ENCODE measurements around the gene INSYN2B.

INSYN2B gene
- long read RNA-seq: 0 reads

DNA sequence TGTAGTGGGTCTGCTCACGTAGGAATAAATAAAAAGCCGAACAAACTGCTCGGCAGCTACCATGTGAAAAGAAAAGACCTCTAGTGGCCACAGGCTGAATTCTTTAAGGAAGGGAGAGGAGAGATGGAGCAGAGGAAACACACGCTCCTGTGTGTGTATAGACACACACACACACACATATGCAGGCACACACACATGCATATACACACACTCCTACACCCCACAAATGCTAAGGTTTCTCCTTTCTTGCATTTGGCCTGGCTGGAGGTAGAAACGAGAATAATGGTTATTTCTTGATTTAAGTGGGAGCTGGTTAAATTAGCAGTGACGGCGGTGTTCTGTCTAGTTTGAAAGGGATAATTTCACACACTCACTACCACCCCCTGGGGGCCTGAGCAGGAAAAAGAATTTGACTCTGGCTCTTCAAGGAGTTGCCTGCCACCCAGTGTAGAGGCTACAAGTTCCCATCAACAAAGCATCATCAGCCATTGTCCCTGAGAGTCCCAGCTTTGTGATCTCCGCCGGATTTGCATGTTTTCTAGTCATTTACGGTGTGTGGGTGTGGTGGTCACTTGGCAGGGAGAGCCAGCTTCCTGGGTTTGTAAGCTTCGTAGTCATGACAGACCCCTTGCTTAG lies at the start of gene INSYN2B:
Gene INSYN2B, minus strand, starts transcription at position 78 of the 636 bp plus-strand sequence. CDS start 96,597 bp downstream, outside the sequence.
- no peak for TF ChIP-seq GABPA (IDR thresholded peaks at IDR 0.05; ENCODE audit: low read depth)
- TF ChIP-seq, protein P1, sequence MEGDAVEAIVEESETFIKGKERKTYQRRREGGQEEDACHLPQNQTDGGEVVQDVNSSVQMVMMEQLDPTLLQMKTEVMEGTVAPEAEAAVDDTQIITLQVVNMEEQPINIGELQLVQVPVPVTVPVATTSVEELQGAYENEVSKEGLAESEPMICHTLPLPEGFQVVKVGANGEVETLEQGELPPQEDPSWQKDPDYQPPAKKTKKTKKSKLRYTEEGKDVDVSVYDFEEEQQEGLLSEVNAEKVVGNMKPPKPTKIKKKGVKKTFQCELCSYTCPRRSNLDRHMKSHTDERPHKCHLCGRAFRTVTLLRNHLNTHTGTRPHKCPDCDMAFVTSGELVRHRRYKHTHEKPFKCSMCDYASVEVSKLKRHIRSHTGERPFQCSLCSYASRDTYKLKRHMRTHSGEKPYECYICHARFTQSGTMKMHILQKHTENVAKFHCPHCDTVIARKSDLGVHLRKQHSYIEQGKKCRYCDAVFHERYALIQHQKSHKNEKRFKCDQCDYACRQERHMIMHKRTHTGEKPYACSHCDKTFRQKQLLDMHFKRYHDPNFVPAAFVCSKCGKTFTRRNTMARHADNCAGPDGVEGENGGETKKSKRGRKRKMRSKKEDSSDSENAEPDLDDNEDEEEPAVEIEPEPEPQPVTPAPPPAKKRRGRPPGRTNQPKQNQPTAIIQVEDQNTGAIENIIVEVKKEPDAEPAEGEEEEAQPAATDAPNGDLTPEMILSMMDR (IDR thresholded peaks at IDR 0.05; ENCODE audit: insufficient read depth, low read length): no peak
- TF ChIP-seq, protein P2, sequence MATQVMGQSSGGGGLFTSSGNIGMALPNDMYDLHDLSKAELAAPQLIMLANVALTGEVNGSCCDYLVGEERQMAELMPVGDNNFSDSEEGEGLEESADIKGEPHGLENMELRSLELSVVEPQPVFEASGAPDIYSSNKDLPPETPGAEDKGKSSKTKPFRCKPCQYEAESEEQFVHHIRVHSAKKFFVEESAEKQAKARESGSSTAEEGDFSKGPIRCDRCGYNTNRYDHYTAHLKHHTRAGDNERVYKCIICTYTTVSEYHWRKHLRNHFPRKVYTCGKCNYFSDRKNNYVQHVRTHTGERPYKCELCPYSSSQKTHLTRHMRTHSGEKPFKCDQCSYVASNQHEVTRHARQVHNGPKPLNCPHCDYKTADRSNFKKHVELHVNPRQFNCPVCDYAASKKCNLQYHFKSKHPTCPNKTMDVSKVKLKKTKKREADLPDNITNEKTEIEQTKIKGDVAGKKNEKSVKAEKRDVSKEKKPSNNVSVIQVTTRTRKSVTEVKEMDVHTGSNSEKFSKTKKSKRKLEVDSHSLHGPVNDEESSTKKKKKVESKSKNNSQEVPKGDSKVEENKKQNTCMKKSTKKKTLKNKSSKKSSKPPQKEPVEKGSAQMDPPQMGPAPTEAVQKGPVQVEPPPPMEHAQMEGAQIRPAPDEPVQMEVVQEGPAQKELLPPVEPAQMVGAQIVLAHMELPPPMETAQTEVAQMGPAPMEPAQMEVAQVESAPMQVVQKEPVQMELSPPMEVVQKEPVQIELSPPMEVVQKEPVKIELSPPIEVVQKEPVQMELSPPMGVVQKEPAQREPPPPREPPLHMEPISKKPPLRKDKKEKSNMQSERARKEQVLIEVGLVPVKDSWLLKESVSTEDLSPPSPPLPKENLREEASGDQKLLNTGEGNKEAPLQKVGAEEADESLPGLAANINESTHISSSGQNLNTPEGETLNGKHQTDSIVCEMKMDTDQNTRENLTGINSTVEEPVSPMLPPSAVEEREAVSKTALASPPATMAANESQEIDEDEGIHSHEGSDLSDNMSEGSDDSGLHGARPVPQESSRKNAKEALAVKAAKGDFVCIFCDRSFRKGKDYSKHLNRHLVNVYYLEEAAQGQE (IDR thresholded peaks at IDR 0.05; ENCODE audit: insufficient replicate concordance, low read depth): no peak
- TF ChIP-seq SPI1 (IDR thresholded peaks at IDR 0.05; ENCODE audit: borderline replicate concordance, low read depth): no peak
- no peak for TF ChIP-seq POLR2AphosphoS5 (IDR thresholded peaks at IDR 0.05; ENCODE audit: low read depth)
- Histone ChIP-seq H3K27ac (replicated peaks) (no peak within 1 kb of the TSS), H3K4me3 (replicated peaks; ENCODE audit: insufficient read depth, low read length) (no peak within 1 kb of the TSS), H3K27me3 (ENCODE audit: insufficient read depth, poor library complexity, severe bottlenecking) (no peaks in the 10 kb centered on the region)
- peak in 1 of 2 experiments; percentile 40 for DNase-seq (ENCODE audit: low read depth in 1 of 2, low spot score in 1 of 2)

DNA sequence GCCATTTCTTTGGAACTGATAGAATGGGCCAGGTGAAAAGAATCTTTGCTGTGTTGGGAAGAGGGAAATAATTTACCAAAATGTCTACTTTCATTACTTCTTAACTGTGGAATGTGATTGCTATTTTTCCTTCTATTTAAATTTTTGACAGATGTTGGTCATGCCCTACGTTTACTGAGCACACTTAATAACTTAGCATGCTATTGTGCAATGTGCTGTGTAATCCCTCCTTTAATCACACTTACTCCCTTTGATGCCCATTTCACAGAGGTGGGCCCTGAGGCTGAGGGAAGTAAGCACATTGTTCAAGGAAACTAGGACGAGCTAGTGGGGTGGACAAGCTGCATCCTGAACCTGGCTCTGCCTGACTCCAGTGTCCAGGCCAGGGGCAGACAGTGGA lies 47.8 kb upstream of the INSYN2B start:
- no peak overlapping the region for H3K27ac ChIP-seq (replicated peaks)
- TF ChIP-seq, protein P1 (IDR thresholded peaks at IDR 0.05; ENCODE audit: insufficient read depth, low read length): no peak
- no peak for TF ChIP-seq POLR2AphosphoS5 (IDR thresholded peaks at IDR 0.05; ENCODE audit: low read depth)
- no peak for TF ChIP-seq GABPA (IDR thresholded peaks at IDR 0.05; ENCODE audit: low read depth)
- TF ChIP-seq, protein P2 (IDR thresholded peaks at IDR 0.05; ENCODE audit: insufficient replicate concordance, low read depth): no peak
- TF ChIP-seq SPI1 (IDR thresholded peaks at IDR 0.05; ENCODE audit: borderline replicate concordance, low read depth): no peak
- no peak overlapping the region for H3K4me3 ChIP-seq (replicated peaks; ENCODE audit: insufficient read depth, low read length)
- no peaks in the 10 kb centered on the region for H3K27me3 ChIP-seq (ENCODE audit: insufficient read depth, poor library complexity, severe bottlenecking)
- no peak for DNase-seq (ENCODE audit: low read depth in 1 of 2, low spot score in 1 of 2)

DNA sequence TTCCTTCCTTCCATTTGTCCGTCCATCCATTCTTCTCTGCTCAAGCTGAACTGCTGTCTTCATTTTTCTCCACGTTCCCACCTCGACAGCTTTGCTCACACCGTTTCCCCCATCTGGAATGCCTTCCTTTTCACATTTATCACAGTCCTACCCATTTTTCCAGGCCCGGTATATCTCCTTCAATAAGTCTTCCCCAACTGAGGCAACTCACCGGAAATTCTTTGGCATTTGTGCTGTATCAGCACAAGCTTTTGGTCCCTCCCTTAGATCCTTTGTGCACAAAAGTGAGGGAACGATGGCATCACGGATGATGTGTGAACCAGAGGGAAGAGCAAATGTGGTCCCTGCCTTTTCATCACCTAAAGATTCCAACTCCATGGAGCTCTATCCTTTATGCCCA lies 45.6 kb upstream of the INSYN2B start:
- Histone ChIP-seq H3K27ac (replicated peaks) (no peak overlapping the region), H3K4me3 (replicated peaks; ENCODE audit: insufficient read depth, low read length) (no peak overlapping the region), H3K27me3 (ENCODE audit: insufficient read depth, poor library complexity, severe bottlenecking) (no peaks in the 10 kb centered on the region)
- TF ChIP-seq, protein P2 (IDR thresholded peaks at IDR 0.05; ENCODE audit: insufficient replicate concordance, low read depth): no peak
- TF ChIP-seq GABPA (IDR thresholded peaks at IDR 0.05; ENCODE audit: low read depth) (no peak), SPI1 (IDR thresholded peaks at IDR 0.05; ENCODE audit: borderline replicate concordance, low read depth) (no peak)
- TF ChIP-seq, protein P1 (IDR thresholded peaks at IDR 0.05; ENCODE audit: insufficient read depth, low read length): no peak
- no peak for DNase-seq (ENCODE audit: low read depth in 1 of 2, low spot score in 1 of 2)

All from HL-60 (cell line).